NCI-H1436 treated with DMSO at 0.1 percent for 48 hours (cell line): ENCODE measurements around the gene TMEM250.

Source experiments
- DNase-seq: peaks from one replicate; lab custom pipeline; 2025; lab: John Stamatoyannopoulos, UW

TMEM250 gene

GRCh38 chr9:136082496-136083361, 35.9 kb downstream of the TMEM250 start:
- DNase-seq: no peak

GRCh38 chr9:136081826-136082495, 36.7 kb downstream of the TMEM250 start:
- DNase-seq: no peak

DNA sequence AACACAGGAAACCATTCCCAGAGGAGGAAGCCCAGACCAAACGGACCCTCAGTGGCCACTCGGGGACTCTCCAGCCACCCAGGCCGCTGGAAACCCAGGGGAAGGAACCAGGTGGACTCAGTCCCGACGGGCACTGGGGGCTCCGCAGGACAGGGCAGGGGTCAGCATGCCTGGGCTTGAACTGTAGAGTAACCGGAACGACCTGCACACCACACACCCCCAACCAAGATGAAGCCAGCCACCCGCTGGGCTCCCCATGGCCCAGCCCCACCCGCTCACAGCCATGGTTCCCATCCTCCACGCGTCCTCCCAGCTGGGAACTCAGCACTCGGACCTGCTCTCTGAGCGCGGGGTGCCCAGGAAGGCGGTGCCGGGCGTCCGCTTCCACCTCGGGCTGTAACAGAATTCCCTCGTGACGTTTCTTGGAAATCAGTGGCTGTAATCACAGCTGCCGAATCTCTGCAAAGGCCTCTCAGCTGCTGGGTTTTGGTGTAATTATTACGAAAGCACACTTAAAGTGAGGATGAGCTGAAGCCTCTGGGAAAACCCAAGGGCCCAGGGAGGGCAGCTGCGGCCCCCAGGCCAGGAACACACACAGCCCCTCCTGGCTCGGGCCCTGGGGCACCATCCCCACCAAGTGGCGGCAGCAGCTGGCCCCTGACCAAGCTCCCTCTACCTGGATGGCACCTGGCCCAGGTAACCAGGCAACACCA, 37.4 kb downstream of the TMEM250 start:
- no peak for DNase-seq

DNA sequence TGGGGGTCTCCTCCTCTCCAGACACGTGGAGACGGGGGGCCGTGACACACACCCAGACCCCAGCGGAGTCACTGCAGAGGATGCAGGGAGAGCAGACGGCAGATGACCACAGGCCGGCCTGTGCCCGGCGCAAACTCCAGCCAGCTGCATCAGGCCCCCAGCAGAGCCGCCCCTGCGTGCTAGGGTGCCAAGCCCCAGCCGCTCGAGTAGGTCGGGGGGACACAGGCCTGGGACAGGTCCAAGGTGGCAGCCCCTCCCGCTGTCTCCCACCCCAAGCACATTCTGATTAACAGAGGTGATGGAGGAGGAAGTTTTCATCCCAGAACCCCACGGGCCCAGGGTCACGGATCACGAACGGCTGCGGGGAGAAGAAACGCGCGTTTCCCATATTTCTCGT, 38.0 kb downstream of the TMEM250 start:
- no peak for DNase-seq

DNA sequence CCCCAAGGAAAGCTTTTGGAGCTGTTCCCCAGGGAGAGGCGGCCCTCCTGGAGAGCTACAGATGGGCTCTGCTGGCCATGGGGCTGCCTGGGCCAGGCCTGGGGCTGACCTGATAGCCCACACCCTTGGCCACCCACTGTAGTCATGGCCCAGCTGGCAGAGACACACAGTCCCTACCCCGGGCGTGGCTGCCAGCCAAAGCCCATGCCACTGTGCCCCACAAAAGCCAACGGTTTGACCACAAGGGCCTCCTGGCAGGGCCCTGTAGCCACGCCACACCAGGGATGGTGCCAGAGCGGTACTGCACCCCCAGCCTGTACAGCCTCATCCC, 38.8 kb downstream of the TMEM250 start:
- no peak for DNase-seq

DNA sequence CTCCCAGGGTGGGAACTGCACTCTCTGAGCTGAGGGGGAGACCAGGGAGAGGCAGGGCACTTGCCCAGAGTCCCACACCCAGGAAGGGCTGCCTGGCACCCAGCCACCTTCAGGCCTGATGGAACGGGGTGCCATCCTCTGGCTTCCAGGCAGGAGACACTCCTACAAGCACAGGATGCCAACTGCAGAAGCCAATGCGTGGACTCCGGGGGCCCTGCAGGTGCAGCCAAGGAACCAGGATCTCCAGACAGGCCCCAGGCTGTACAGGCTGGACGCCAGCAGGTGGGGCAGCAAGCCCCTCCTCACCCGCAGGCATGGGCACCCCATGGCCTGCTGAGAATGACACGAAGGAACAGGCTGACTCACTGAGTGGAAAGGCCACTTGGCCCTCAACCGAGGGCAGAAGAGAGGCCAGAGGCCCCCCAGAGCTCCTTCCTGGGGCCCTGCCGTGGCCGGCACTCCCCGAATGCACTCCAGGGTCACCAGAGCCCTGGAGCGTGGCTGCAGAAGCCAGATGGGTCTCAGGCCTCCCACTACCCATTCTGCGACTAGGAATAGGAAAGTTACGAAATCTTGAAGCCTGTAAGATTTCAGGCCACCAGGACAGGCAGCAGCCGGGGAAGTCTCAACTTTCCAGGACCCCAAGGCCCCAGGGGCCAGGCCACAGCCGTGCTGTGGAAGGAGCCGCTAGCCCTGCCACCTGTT, 39.3 kb downstream of the TMEM250 start:
- no peak for DNase-seq

GRCh38 chr9:136078498-136079011, 40.1 kb downstream of the TMEM250 start:
- no peak for DNase-seq

- DNase-seq: no peak
Measured at GRCh38 chr9:136078024-136078423, 40.7 kb downstream of the TMEM250 start.

DNA sequence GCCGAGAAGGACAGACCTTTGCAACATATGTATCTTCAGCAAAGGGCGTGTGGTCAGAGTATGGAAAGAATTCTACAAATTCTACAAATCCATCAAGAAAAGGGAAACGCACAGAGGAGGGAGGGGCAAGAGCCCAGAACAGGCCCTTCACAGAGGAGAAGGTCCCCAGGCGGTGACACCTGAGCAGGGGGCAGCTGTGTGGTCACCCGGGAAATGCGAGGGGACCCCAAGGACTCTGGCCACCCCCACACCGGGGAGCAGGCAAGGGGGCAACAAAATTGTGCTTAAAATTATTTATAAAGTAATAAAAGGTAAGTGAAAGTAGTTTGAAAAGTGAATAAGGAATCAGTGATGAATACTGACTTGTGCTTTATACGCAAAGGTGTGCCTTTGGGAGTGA, 41.2 kb downstream of the TMEM250 start:
- no peak for DNase-seq

- DNase-seq: no peak
Measured at GRCh38 chr9:136075881-136076678, 42.6 kb downstream of the TMEM250 start.

DNA sequence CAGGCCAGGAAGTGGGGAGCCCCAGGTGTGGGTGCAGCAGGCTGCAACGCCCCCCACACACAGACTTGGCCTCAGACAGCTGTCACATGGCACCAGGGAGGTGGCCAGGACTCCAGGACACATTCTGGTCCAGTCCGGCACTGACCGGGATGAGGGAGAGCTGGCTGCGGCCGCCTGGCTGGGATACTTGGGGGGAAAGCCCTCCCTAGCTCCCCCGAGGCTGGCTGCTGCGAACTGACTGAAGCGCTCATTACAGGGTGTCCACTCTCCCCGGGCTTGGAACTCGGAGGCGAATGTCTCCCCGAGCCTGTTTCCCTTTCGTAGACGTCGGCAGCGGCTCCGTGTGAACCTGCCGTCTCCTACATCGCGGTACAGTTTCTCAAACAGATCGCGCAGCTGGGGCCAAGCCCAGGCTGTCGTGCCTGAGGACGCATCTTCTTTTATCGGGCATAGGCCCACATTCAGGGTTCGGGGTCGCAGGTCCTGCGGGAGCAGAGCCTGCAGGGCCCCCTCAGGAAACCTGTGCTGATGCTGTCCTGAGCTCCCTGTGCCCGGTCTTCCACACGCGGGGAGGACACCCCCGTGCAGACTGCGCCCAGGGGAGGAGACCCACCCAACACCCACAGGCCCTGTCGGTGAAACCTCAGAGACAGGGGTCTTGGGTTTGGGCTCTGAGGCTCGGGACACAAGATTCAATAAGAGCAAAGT, 43.4 kb downstream of the TMEM250 start:
- no peak for DNase-seq

DNA sequence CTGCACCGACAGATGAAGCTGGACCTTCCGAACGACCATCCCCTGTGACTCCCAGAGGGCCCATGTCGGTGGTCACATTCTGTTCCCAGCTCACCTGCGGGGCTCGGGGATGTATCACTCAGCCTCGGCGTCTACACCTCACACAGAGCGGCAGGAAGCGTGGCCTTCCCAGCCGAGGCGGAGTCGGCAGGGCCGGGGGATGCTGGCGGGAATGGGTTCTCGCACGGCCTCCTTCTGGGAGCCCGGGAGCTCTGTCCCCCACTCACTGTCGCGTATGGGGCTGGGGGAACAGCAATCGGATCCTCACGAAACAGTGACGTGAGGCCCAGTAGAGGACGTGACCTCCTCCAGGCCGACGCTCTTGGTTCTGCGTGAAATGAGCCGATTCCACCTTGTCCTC, 44.0 kb downstream of the TMEM250 start:
- DNase-seq: no peak
